Thyroid gland (tissue), 4 donors: ENCODE data around the gene ART5.

Experiments
- CTCF ChIP-seq, 6 experiments: fragments of 200-600 bp in 3 of 6; fragments of 450-650 bp in 3 of 6; sonication (generic) in 3 of 6; IDR thresholded peaks; one replicate each; pipeline ENCODE4 v1.5.1; 2016 to 2019; ENCODE audit warnings: antibody characterized with exemption in 6 of 6, mild to moderate bottlenecking in 2 of 6, inconsistent platforms in 1 of 6, moderate library complexity in 1 of 6
- POLR2A ChIP-seq, 2 donors: fragments of 450-650 bp; IDR thresholded peaks; one replicate each; pipeline ENCODE4 v1.6.1; 2017; ENCODE audit warnings: antibody characterized with exemption in 2 of 2, mild to moderate bottlenecking in 2 of 2, moderate library complexity in 1 of 2

GRCh38 chr11:3626250-3626960 lies 15.4 kb downstream of the ART5 start:
- TF ChIP-seq CTCF (IDR thresholded peaks at IDR 0.05): no peak
- no peak for TF ChIP-seq POLR2A (IDR thresholded peaks at IDR 0.05)
